ENCODE measurements around the gene KRT27. TPM values are rescaled to one million over a fixed set of nuclear protein-coding genes. Genes with fewer than 3 reads are reported as not detected.

KRT27 gene
- total and polyA plus RNA-seq, 9 of the 15 experiments (the other 6 are each of a cell fraction or from before 2014, with no cell fraction given), result 0.10 TPM; not detected in 8

DNA sequence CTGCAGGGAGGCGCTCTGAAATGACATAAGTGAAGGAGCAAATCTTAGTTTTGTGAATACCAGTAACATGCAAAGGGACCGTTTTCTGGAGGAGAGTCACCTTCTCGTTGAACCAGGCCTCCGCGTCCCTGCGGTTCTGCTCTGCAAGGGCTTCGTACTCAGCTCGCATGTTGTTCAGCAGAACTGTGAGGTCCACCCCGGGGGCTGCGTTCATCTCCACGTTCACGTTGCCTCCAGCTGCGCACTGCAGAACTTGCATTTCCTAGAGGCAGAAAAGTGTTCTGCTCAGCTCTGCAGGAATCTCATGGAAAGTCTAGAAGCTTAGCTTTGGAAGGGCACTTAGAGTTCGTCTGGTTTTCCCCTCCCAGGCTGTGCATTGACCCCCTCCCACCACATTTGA is 31.3 kb downstream of the KRT27 start:
- Histone ChIP-seq H3K4me1 (replicated peaks in 1 of 2; ENCODE audit: control insufficient read depth in 2 of 2, insufficient read depth in 2 of 2, low read length in 2 of 2) (no peaks in the 10 kb centered on the region), H3K36me3 (ENCODE audit: control insufficient read depth, insufficient read depth, low read length) (no peaks in the 10 kb centered on the region), H3K4me3 (no peak overlapping the region), H3K9me3 (replicated peaks; ENCODE audit: control insufficient read depth, insufficient read depth, low read depth, low read length) (no peaks in the 10 kb centered on the region), H3K79me2 (ENCODE audit: control insufficient read depth, insufficient read depth, low read length) (no peaks in the 10 kb centered on the region), H3K9me1 (ENCODE audit: control insufficient read depth, insufficient read depth, low read length) (no peaks in the 10 kb centered on the region), H3K27me3 (ENCODE audit: control insufficient read depth in 2 of 2, insufficient read depth in 2 of 2, low read length in 2 of 2) (peaks cover 14 to 21% of the 10 kb centered on the region in 2 experiments; a peak in 4 of 5 replicates), H3K4me2 (ENCODE audit: insufficient read depth, low read length) (no peak overlapping the region), H4K20me1 (replicated peaks; ENCODE audit: control insufficient read depth, insufficient read depth, low read length) (no peaks in the 10 kb centered on the region), H2AFZ (ENCODE audit: low read depth, low read length) (no peak overlapping the region), H3K9ac (ENCODE audit: insufficient read depth in 1 of 2, low read depth in 2 of 2, low read length in 2 of 2) (no peak overlapping the region), H3K27ac (ENCODE audit: extremely low read depth, low read depth, low read length) (no peak overlapping the region)
- DNase-seq (ENCODE audit: extremely low read depth in 1 of 4, low spot score in 3 of 4), result no peak
- no TSS peak for BruUV-seq (replicated peaks)
- in situ Hi-C loops (cut with MboI), result no loop called here
- WGBS (ENCODE audit: insufficient coverage, low coverage, missing lambda C conversion rate), result 0% methylated on average over 14 of the region's 14 CpGs
- TF ChIP-seq, protein P1, sequence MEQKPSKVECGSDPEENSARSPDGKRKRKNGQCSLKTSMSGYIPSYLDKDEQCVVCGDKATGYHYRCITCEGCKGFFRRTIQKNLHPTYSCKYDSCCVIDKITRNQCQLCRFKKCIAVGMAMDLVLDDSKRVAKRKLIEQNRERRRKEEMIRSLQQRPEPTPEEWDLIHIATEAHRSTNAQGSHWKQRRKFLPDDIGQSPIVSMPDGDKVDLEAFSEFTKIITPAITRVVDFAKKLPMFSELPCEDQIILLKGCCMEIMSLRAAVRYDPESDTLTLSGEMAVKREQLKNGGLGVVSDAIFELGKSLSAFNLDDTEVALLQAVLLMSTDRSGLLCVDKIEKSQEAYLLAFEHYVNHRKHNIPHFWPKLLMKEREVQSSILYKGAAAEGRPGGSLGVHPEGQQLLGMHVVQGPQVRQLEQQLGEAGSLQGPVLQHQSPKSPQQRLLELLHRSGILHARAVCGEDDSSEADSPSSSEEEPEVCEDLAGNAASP (IDR thresholded peaks at IDR 0.05), result no peak
- TF ChIP-seq, protein P2, sequence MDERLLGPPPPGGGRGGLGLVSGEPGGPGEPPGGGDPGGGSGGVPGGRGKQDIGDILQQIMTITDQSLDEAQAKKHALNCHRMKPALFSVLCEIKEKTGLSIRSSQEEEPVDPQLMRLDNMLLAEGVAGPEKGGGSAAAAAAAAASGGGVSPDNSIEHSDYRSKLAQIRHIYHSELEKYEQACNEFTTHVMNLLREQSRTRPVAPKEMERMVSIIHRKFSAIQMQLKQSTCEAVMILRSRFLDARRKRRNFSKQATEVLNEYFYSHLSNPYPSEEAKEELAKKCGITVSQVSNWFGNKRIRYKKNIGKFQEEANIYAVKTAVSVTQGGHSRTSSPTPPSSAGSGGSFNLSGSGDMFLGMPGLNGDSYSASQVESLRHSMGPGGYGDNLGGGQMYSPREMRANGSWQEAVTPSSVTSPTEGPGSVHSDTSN (CRISPR knock-in tag; IDR thresholded peaks at IDR 0.05; ENCODE audit: low read depth), result no peak
- TF ChIP-seq, protein P2 (tag; conservative IDR thresholded peaks at IDR 0.05; ENCODE audit: low read depth), result no peak
- TF ChIP-seq NEUROD1 (IDR thresholded peaks at IDR 0.05; ENCODE audit: borderline replicate concordance, low read depth, low read length, partially characterized antibody) (no peak), MAFG (tag; conservative IDR thresholded peaks at IDR 0.05) (no peak), MCM2 (IDR thresholded peaks at IDR 0.05; ENCODE audit: low read depth) (no peak), HNRNPK (IDR thresholded peaks at IDR 0.05; ENCODE audit: low read depth, low read length, poor library complexity, severe bottlenecking) (no peak)
- intact Hi-C loops (cut with micrococcal nuclease), result no loop called here
- ChIA-PET CTCF (ENCODE audit: low intra/inter-chr PET ratio) (no interaction called here), POLR2A (no interaction called here)
- no peak for FAIRE-seq
- ATAC-seq, result no peak

Measured in K562 (cell line).